ENCODE measurements around the gene FIGN.

Gene FIGN

GRCh38 chr2:163737563-163737962 lies 1.8 kb upstream of the FIGN start:
- DNase-seq (ENCODE audit: low read depth, low spot score) = no peak

- no peak for DNase-seq (ENCODE audit: low read depth, low spot score)
These were observed 1.3 kb upstream of the FIGN start for GRCh38 chr2:163737190-163737439.

- no peak for DNase-seq (ENCODE audit: low read depth, low spot score)
These were observed 803 bp upstream of the FIGN start for GRCh38 chr2:163736433-163737189.

GRCh38 chr2:163734881-163735684 lies 725 bp downstream of the FIGN start:
- no peak for DNase-seq (ENCODE audit: low read depth, low spot score)

GRCh38 chr2:163734401-163734800 lies 1.4 kb downstream of the FIGN start:
- DNase-seq (ENCODE audit: low read depth, low spot score) = no peak

GRCh38 chr2:163733956-163734355 lies 1.9 kb downstream of the FIGN start:
- no peak for DNase-seq (ENCODE audit: low read depth, low spot score)

GRCh38 chr2:163733301-163733938 lies 2.4 kb downstream of the FIGN start:
- no peak for DNase-seq (ENCODE audit: low read depth, low spot score)

GRCh38 chr2:163732727-163733126 lies 3.1 kb downstream of the FIGN start:
- no peak for DNase-seq (ENCODE audit: low read depth, low spot score)

- DNase-seq (ENCODE audit: low read depth, low spot score) = no peak
These were observed 4.1 kb downstream of the FIGN start for GRCh38 chr2:163731735-163732134.

- no peak for DNase-seq (ENCODE audit: low read depth, low spot score)
These were observed 5.3 kb downstream of the FIGN start for GRCh38 chr2:163730556-163730955.

- DNase-seq (ENCODE audit: low read depth, low spot score) = no peak
These were observed 6.1 kb downstream of the FIGN start for GRCh38 chr2:163729636-163730273.

GRCh38 chr2:163723881-163724280 lies 11.9 kb downstream of the FIGN start:
- no peak for DNase-seq (ENCODE audit: low read depth, low spot score)

- DNase-seq (ENCODE audit: low read depth, low spot score) = no peak
These were observed 12.5 kb downstream of the FIGN start for GRCh38 chr2:163723348-163723747.

GRCh38 chr2:163719331-163719730 lies 16.5 kb downstream of the FIGN start:
- no peak for DNase-seq (ENCODE audit: low read depth, low spot score)

GRCh38 chr2:163717993-163718680 lies 17.7 kb downstream of the FIGN start:
- no peak for DNase-seq (ENCODE audit: low read depth, low spot score)

- no peak for DNase-seq (ENCODE audit: low read depth, low spot score)
These were observed 18.3 kb downstream of the FIGN start for GRCh38 chr2:163717515-163717914.

GRCh38 chr2:163716101-163716500 lies 19.7 kb downstream of the FIGN start:
- no peak for DNase-seq (ENCODE audit: low read depth, low spot score)

- DNase-seq (ENCODE audit: low read depth, low spot score) = no peak
These were observed 20.1 kb downstream of the FIGN start for GRCh38 chr2:163715668-163716067.

- no peak for DNase-seq (ENCODE audit: low read depth, low spot score)
These were observed 20.6 kb downstream of the FIGN start for GRCh38 chr2:163715199-163715598.

- DNase-seq (ENCODE audit: low read depth, low spot score) = no peak
These were observed 22.1 kb downstream of the FIGN start for GRCh38 chr2:163713534-163714311.

- DNase-seq (ENCODE audit: low read depth, low spot score) = no peak
These were observed 24.1 kb downstream of the FIGN start for GRCh38 chr2:163711699-163712098.

Data from smooth muscle cell of the brain vasculature (primary cell).